Loucy (cell line): ENCODE results near the gene RXRA.

Experiments
- CTCF ChIP-seq: fragments of 200-600 bp; sonication (generic); conservative IDR thresholded peaks from 2 replicates; pipeline ENCODE4 v1.5.1; 2014; ENCODE audit warnings: mild to moderate bottlenecking, antibody characterized with exemption, low read length
- EZH2phosphoT487 ChIP-seq: fragments of 200-600 bp; IDR thresholded peaks from 2 replicates; pipeline ENCODE4 v1.6.1; 2018; ENCODE audit warnings: antibody characterized with exemption, mild to moderate bottlenecking, moderate library complexity, borderline replicate concordance

- no peak for TF ChIP-seq CTCF
- TF ChIP-seq EZH2phosphoT487 = no peak
Measured at GRCh38 chr9:134383148-134383547, 56.9 kb downstream of the RXRA start.
